Gastrocnemius medialis (tissue), 4 donors: ENCODE measurements around the gene ADIRF. TPM values are rescaled to one million over a fixed set of nuclear protein-coding genes. Genes with fewer than 3 reads are reported as not detected.
A peak's percentile ranks its signal among the peaks of the same experiment; 100 is the strongest.

ENCODE experiments used
- ATAC-seq, 2 donors: fragments of 150-250 bp; one replicate each; pipeline ENCODE4 v1.9.1; 2016
- DNase-seq, 2 donors: peaks; one replicate each; pipeline ENCODE4 v3.0.0-alpha.2; 2019
- H3K27ac ChIP-seq, 4 donors: fragments of 200-600 bp; sonication (generic); 1 replicate in 1 of 4; 2 replicates in 3 of 4; pipeline ENCODE4 v1.5.1; 2016 to 2018; ENCODE audit warnings: mild to moderate bottlenecking in 2 of 4, moderate library complexity in 1 of 4
- H3K27me3 ChIP-seq, 3 donors: fragments of 200-600 bp; sonication (generic) in 2 of 3; 1 replicate in 1 of 3; 2 replicates in 2 of 3; pipeline versions ENCODE4 v1.5.1 to v1.6.0; 2016 to 2019; ENCODE audit warnings: mild to moderate bottlenecking in 1 of 3, moderate library complexity in 1 of 3
- H3K36me3 ChIP-seq, 2 donors: fragments of 200-600 bp; sonication (generic) in 1 of 2; one replicate each; pipeline ENCODE4 v1.5.1; 2017 to 2018
- H3K4me1 ChIP-seq, 2 donors: fragments of 200-600 bp; sonication (generic) in 1 of 2; one replicate each; pipeline ENCODE4 v1.5.1; 2016 to 2017; ENCODE audit warnings: mild to moderate bottlenecking in 2 of 2
- H3K4me3 ChIP-seq, 4 donors: fragments of 200-600 bp; sonication (generic) in 3 of 4; 1 replicate in 1 of 4; 2 replicates in 3 of 4; pipeline ENCODE4 v1.5.1; 2016 to 2019; ENCODE audit warnings: mild to moderate bottlenecking in 2 of 4
- H3K9me3 ChIP-seq, 3 donors: fragments of 200-600 bp; sonication (generic) in 2 of 3; 1 replicate in 1 of 3; 2 replicates in 2 of 3; pipeline ENCODE4 v1.5.1; 2016 to 2019
- POLR2A ChIP-seq, 2 donors: fragments of 450-650 bp; IDR thresholded peaks; one replicate each; pipeline ENCODE4 v1.6.1; 2017; ENCODE audit warnings: antibody characterized with exemption in 2 of 2, mild to moderate bottlenecking in 2 of 2, moderate library complexity in 2 of 2
- in situ Hi-C, 4 donors: fragments of 200-750 bp; cut with MboI; loops; one replicate each; pipeline versions ENCODE4 v1.15.0 to v1.8.0; 2017; ENCODE audit warnings: low sequenced_read_pairs in 4 of 4
- intact Hi-C: fragments of 100-400 bp; cut with DNase I; formaldehyde crosslinking; loops from one replicate; pipeline ENCODE4 v1.15.1; 2023; ENCODE audit warnings: low total_unique reads
- total RNA-seq, 4 donors: library from RNA; depleted of rRNA; stranded (reverse); fragments of >200 nt; gene quantifications; one replicate each; pipeline versions ENCODE4 v1.1.0 to v1.2.3, GENCODE V29; 2016
- TF ChIP-seq, protein P1 (sequence below), 5 experiments: fragments of 450-650 bp in 3 of 5; fragments of 200-600 bp in 2 of 5; sonication (generic) in 2 of 5; IDR thresholded peaks in 4 of 5; conservative IDR thresholded peaks in 1 of 5; 1 replicate in 4 of 5; 2 replicates in 1 of 5; pipeline ENCODE4 v1.5.1; 2016 to 2019; ENCODE audit warnings: antibody characterized with exemption in 5 of 5, mild to moderate bottlenecking in 3 of 5, moderate library complexity in 3 of 5

ADIRF gene
- total RNA-seq, 4 donors from 2014 or later, result 20.1 to 51.2 (median 31.0) TPM

DNA sequence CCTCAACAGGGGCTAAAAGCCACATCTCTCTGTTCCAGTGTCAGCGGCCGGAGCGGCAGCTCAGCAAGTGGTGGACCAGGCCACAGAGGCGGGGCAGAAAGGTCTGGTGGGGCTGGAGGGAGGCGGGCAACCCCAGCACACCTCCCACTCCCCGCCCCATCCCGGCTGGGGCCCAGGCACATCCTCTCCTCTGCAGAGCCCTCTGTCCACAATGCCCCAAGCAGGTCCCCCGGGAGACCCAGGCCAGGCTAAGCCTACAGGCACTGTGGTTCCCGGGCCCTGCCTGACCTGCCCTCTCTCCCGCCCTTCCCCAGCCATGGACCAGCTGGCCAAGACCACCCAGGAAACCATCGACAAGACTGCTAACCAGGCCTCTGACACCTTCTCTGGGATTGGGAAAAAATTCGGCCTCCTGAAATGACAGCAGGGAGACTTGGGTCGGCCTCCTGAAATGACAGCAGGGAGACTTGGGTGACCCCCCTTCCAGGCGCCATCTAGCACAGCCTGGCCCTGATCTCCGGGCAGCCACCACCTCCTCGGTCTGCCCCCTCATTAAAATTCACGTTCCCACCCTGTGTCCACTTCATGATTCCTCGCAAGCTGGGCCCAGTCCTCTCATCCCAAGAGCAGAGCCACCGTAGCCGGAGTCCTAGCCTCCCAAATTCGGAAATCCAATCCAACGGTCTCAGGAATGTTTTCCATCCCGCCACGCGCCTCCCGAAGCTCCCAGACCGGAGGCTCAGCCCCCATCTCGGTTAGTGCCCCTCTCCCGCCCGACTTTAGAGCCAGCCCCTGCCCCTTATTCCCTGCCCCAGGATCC lies 2.1 kb downstream of the ADIRF start:
- no peaks in the 10 kb centered on the region for H3K9me3 ChIP-seq
- peak; percentile 11 to 21 for ATAC-seq
- H3K4me1 ChIP-seq, result peaks cover 32 to 42% of the 10 kb centered on the region in 2 donors
- in situ Hi-C loops, result no loop called here
- peak; percentile 70 to 81 for DNase-seq
- H3K36me3 ChIP-seq, result no peaks in the 10 kb centered on the region
- intact Hi-C loops, result loop anchor here (5.0 kb wide), 1 partner anchor 213 kb away; the partner anchor contains the start of gene BMPR1A
- H3K27me3 ChIP-seq, result no peaks in the 10 kb centered on the region
- TF ChIP-seq, protein P1, sequence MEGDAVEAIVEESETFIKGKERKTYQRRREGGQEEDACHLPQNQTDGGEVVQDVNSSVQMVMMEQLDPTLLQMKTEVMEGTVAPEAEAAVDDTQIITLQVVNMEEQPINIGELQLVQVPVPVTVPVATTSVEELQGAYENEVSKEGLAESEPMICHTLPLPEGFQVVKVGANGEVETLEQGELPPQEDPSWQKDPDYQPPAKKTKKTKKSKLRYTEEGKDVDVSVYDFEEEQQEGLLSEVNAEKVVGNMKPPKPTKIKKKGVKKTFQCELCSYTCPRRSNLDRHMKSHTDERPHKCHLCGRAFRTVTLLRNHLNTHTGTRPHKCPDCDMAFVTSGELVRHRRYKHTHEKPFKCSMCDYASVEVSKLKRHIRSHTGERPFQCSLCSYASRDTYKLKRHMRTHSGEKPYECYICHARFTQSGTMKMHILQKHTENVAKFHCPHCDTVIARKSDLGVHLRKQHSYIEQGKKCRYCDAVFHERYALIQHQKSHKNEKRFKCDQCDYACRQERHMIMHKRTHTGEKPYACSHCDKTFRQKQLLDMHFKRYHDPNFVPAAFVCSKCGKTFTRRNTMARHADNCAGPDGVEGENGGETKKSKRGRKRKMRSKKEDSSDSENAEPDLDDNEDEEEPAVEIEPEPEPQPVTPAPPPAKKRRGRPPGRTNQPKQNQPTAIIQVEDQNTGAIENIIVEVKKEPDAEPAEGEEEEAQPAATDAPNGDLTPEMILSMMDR (IDR thresholded peaks at IDR 0.05 in 4 of 5, conservative IDR thresholded peaks at IDR 0.05 in 1 of 5), result no peak
- TF ChIP-seq POLR2A (IDR thresholded peaks at IDR 0.05), result peak; percentile 64 to 72
- H3K27ac ChIP-seq, result peak overlapping the region; percentile 90 to 98 (median 96)
- peak overlapping the region; percentile 62 to 87 (median 74) for H3K4me3 ChIP-seq

- Histone ChIP-seq H3K4me1 (peaks cover 32 to 42% of the 10 kb centered on the region in 2 donors), H3K27me3 (no peaks in the 10 kb centered on the region), H3K36me3 (no peaks in the 10 kb centered on the region), H3K4me3 (peak overlapping the region; percentile 62 to 87 (median 74)), H3K27ac (peak overlapping the region; percentile 90 to 98 (median 96)), H3K9me3 (no peaks in the 10 kb centered on the region)
- TF ChIP-seq, protein P1 (IDR thresholded peaks at IDR 0.05 in 4 of 5, conservative IDR thresholded peaks at IDR 0.05 in 1 of 5), result no peak
- TF ChIP-seq POLR2A (IDR thresholded peaks at IDR 0.05), result peak; percentile 92 to 94
- in situ Hi-C loops, result no loop called here
- intact Hi-C loops, result loop anchor here (1.0 to 5.0 kb wide), 2 partner anchors 124 to 214 kb away; partner anchors contain the start of genes BMPR1A and SHLD2
- ATAC-seq (peak; percentile 37 to 51), DNase-seq (no peak)
Measured at GRCh38 chr10:86970982-86971231, 2.6 kb downstream of the ADIRF start.

- in situ Hi-C loops, result no loop called here
- Histone ChIP-seq H3K9me3 (no peaks in the 10 kb centered on the region), H3K27me3 (no peaks in the 10 kb centered on the region), H3K4me1 (peaks cover 27 to 37% of the 10 kb centered on the region in 2 donors), H3K4me3 (peak overlapping the region; percentile 62 to 87 (median 74)), H3K36me3 (no peaks in the 10 kb centered on the region), H3K27ac (peak overlapping the region; percentile 90 to 98 (median 96))
- TF ChIP-seq, protein P1 (IDR thresholded peaks at IDR 0.05 in 4 of 5, conservative IDR thresholded peaks at IDR 0.05 in 1 of 5), result no peak
- TF ChIP-seq POLR2A (IDR thresholded peaks at IDR 0.05), result peak in 1 of 2 donors; percentile 26
- DNase-seq (peak; percentile 75 to 85), ATAC-seq (peak; percentile 71 to 76)
- intact Hi-C loops, result loop anchor here (1.0 to 5.0 kb wide), 2 partner anchors 124 to 214 kb away; partner anchors contain the start of genes BMPR1A and SHLD2
Measured at GRCh38 chr10:86971232-86971991, 3.1 kb downstream of the ADIRF start.

GRCh38 chr10:86972613-86973380 lies 4.5 kb downstream of the ADIRF start:
- ATAC-seq (no peak), DNase-seq (peak in 1 of 2 donors; percentile 12)
- Histone ChIP-seq H3K4me3 (no peak overlapping the region), H3K27me3 (no peaks in the 10 kb centered on the region), H3K9me3 (no peaks in the 10 kb centered on the region), H3K27ac (peak overlapping the region; percentile 90 to 98 (median 96)), H3K4me1 (peaks cover 17 to 30% of the 10 kb centered on the region in 2 donors), H3K36me3 (no peaks in the 10 kb centered on the region)
- TF ChIP-seq POLR2A (IDR thresholded peaks at IDR 0.05), result no peak
- TF ChIP-seq, protein P1 (IDR thresholded peaks at IDR 0.05 in 4 of 5, conservative IDR thresholded peaks at IDR 0.05 in 1 of 5), result no peak
- intact Hi-C loops, result loop anchor here (5.0 kb wide), 1 partner anchor 215 kb away; the partner anchor contains the start of gene BMPR1A
- in situ Hi-C loops, result no loop called here
